A549 (cell line): ENCODE data around the gene SHISA6. TPM values are rescaled to one million over a fixed set of nuclear protein-coding genes. Genes with fewer than 3 reads are reported as not detected.

Source experiments
- ATAC-seq, 2 experiments: fragments of 200-7000 bp in 1 of 2; fragments of >200 bp in 1 of 2; cut with Nextera tagmentation in 1 of 2; cut with Tn5 transposase in 1 of 2; 3 replicates each; pipeline versions ENCODE4 v1.8.0 to v1.9.1; 2018 to 2020; ENCODE audit warnings: mild to moderate bottlenecking in 1 of 2, moderate library complexity in 1 of 2
- CTCF ChIA-PET: fragments of 300-600 bp; sonication (Branson Sonifier 250); formaldehyde crosslinking; extraction: SDS; loops from one replicate; lab custom pipeline; 2021; ENCODE audit warnings: antibody characterized with exemption, inconsistent platforms; lab: Yijun Ruan, JAX
- POLR2A ChIA-PET: fragments of 350-600 bp; formaldehyde crosslinking; extraction: SDS; loops from one replicate; lab custom pipeline; 2021; ENCODE audit warnings: antibody characterized with exemption, inconsistent platforms; lab: Yijun Ruan, JAX
- DNase-seq, 2 experiments: peaks; one replicate each; pipeline versions ENCODE4 v3.0.0 to v3.0.0-alpha.2; 2011 to 2016; ENCODE audit warnings: low read depth in 1 of 2, low spot score in 1 of 2
- FAIRE-seq: peaks from 2 replicates; lab custom pipeline; 2011; peaks lifted over from hg19 to GRCh38; lab: Jason Lieb, UNC
- H3K27ac ChIP-seq, 2 experiments: fragments of >200 bp; sonication (Bioruptor Twin); formaldehyde crosslinking; 3 replicates each; pipeline ENCODE4 v1.5.1; 2016 to 2017
- H3K4me1 ChIP-seq: fragments of >200 bp; sonication (Bioruptor Twin); formaldehyde crosslinking; 3 replicates; pipeline ENCODE4 v1.6.1; 2016
- H3K4me2 ChIP-seq: fragments of >200 bp; sonication (Bioruptor Twin); formaldehyde crosslinking; 3 replicates; pipeline ENCODE4 v1.6.1; 2016
- H3K4me3 ChIP-seq: fragments of >200 bp; sonication (Bioruptor Twin); formaldehyde crosslinking; 3 replicates; pipeline ENCODE4 v1.5.1; 2016
- H3K9me3 ChIP-seq: fragments of >200 bp; sonication (Bioruptor Twin); formaldehyde crosslinking; 3 replicates; pipeline ENCODE4 v1.6.1; 2016
- BHLHE40 ChIP-seq: IDR thresholded peaks from 2 replicates; pipeline ENCODE4 v1.6.1; 2012; ENCODE audit warnings: low read depth, low read length, inconsistent platforms
- CBX8 ChIP-seq: fragments of 200-600 bp; sonication (generic); IDR thresholded peaks from 2 replicates; pipeline ENCODE4 v1.6.1; 2016
- CEBPB ChIP-seq, 2 experiments: fragments of >200 bp in 1 of 2; sonication (Bioruptor Twin) in 1 of 2; formaldehyde crosslinking in 1 of 2; IDR thresholded peaks; 2 replicates each; pipeline ENCODE4 v1.6.1; 2012 to 2016
- CHD4 ChIP-seq: fragments of 200-600 bp; sonication (generic); IDR thresholded peaks from 2 replicates; pipeline ENCODE4 v1.6.1; 2016; ENCODE audit warnings: antibody characterized with exemption, mild to moderate bottlenecking, borderline replicate concordance
- EHMT2 ChIP-seq: fragments of 200-600 bp; sonication (generic); IDR thresholded peaks from 2 replicates; pipeline ENCODE4 v1.6.1; 2016; ENCODE audit warnings: antibody characterized with exemption, low read depth, mild to moderate bottlenecking, moderate library complexity
- EP300 ChIP-seq, 2 experiments: fragments of >200 bp; sonication (Bioruptor Twin); formaldehyde crosslinking; IDR thresholded peaks; 2 replicates in 1 of 2; 3 replicates in 1 of 2; pipeline ENCODE4 v1.6.1; 2016 to 2017
- FOSB ChIP-seq: fragments of 250-450 bp; sonication (Bioruptor Pico); IDR thresholded peaks from 2 replicates; pipeline ENCODE4 v1.5.0; 2020; ENCODE audit warnings: mild to moderate bottlenecking, moderate library complexity
- FOXS1 ChIP-seq: fragments of 250-450 bp; sonication (Bioruptor Pico); IDR thresholded peaks from 2 replicates; pipeline ENCODE4 v1.5.0; 2020; ENCODE audit warnings: mild to moderate bottlenecking, moderate library complexity
- GATA3 ChIP-seq: IDR thresholded peaks from 2 replicates; pipeline ENCODE4 v1.6.1; 2012; ENCODE audit warnings: borderline replicate concordance
- HDAC2 ChIP-seq: fragments of 200-600 bp; sonication (generic); IDR thresholded peaks from 2 replicates; pipeline ENCODE4 v1.6.1; 2016
- HOXA7 ChIP-seq: fragments of 250-450 bp; sonication (Bioruptor Pico); IDR thresholded peaks from 2 replicates; pipeline ENCODE4 v1.5.0; 2020; ENCODE audit warnings: mild to moderate bottlenecking, moderate library complexity
- HOXB5 ChIP-seq: fragments of 250-450 bp; sonication (Bioruptor Pico); IDR thresholded peaks from 2 replicates; pipeline ENCODE4 v1.5.0; 2020; ENCODE audit warnings: mild to moderate bottlenecking, moderate library complexity
- NFE2L2 ChIP-seq: fragments of 150-350 bp; conservative IDR thresholded peaks from 2 replicates; pipeline ENCODE4 v1.6.1; 2014; ENCODE audit warnings: low read length
- POLR2A ChIP-seq: IDR thresholded peaks from 2 replicates; pipeline ENCODE4 v1.6.1; 2012; ENCODE audit warnings: mild to moderate bottlenecking, low read length
- POLR2AphosphoS2 ChIP-seq: conservative IDR thresholded peaks from 2 replicates; pipeline ENCODE4 v1.6.1; 2012; ENCODE audit warnings: low read length, improper control_type of control experiment, inconsistent platforms
- RFX5 ChIP-seq: fragments of 450-650 bp; IDR thresholded peaks from 2 replicates; pipeline ENCODE4 v1.7.1; 2014; ENCODE audit warnings: antibody characterized with exemption, mild to moderate bottlenecking, moderate library complexity
- RNF2 ChIP-seq: fragments of 200-600 bp; sonication (generic); IDR thresholded peaks from 2 replicates; pipeline ENCODE4 v1.6.1; 2016; ENCODE audit warnings: low read depth, mild to moderate bottlenecking, antibody characterized with exemption, moderate library complexity, borderline replicate concordance
- SREBF2 ChIP-seq: fragments of 450-650 bp; IDR thresholded peaks from 2 replicates; pipeline ENCODE4 v1.6.1; 2014; ENCODE audit warnings: mild to moderate bottlenecking, moderate library complexity
- TFCP2L1 ChIP-seq: fragments of 250-450 bp; sonication (Bioruptor Pico); IDR thresholded peaks from 2 replicates; pipeline ENCODE4 v1.5.0; 2021; ENCODE audit warnings: mild to moderate bottlenecking
- ZC3H11A ChIP-seq: fragments of 450-650 bp; IDR thresholded peaks from 2 replicates; pipeline ENCODE4 v1.6.1; 2014; ENCODE audit warnings: antibody characterized with exemption, mild to moderate bottlenecking
- ZFP36 ChIP-seq: fragments of 450-650 bp; IDR thresholded peaks from 2 replicates; pipeline ENCODE4 v1.6.1; 2014; ENCODE audit warnings: borderline replicate concordance; ENCODE audit not compliant: partially characterized antibody
- ZNF302 ChIP-seq: fragments of 250-450 bp; sonication (Bioruptor Pico); IDR thresholded peaks from 2 replicates; pipeline ENCODE4 v1.9.0; 2021; ENCODE audit warnings: inconsistent platforms, mild to moderate bottlenecking, moderate library complexity
- WGBS: methylation state at CpG from one replicate; pipeline ENCODE4 v1.1.6; 2017; ENCODE audit errors: missing lambda C conversion rate; 5-methylcytosine and 5-hydroxymethylcytosine counted together
- polyA plus RNA-seq, 4 experiments: library from polyadenylated mRNA; depleted of rRNA in 3 of 4; stranded (reverse); fragments of >200 nt; fragmentation: RNase III in 1 of 4; extraction: RNeasy Plus Mini Kit Qiagen cat#74134 plus additional on column Dnase treatment in 1 of 4; gene quantifications; 2 replicates in 3 of 4; 3 replicates in 1 of 4; pipeline ENCODE4 v1.2.3, GENCODE V29; 2011 to 2017
- TF ChIP-seq, protein P1 (sequence below): IDR thresholded peaks from 2 replicates; pipeline ENCODE4 v1.6.1; 2012
- TF ChIP-seq, protein P2 (sequence below): fragments of 250-450 bp; sonication (Bioruptor Pico); IDR thresholded peaks from 2 replicates; pipeline ENCODE4 v1.5.0; 2020; ENCODE audit warnings: low read depth, mild to moderate bottlenecking, moderate library complexity
- TF ChIP-seq, protein P3 (sequence below): fragments of >200 bp; sonication (Bioruptor Twin); formaldehyde crosslinking; IDR thresholded peaks from 2 replicates; pipeline ENCODE4 v1.6.1; 2016
- TF ChIP-seq, protein P4 (sequence below): fragments of >200 bp; sonication (Bioruptor Twin); formaldehyde crosslinking; IDR thresholded peaks from 3 replicates; pipeline ENCODE4 v1.5.1; 2016
- TF ChIP-seq, protein P5 (sequence below): fragments of 250-450 bp; sonication (Bioruptor Pico); IDR thresholded peaks from 2 replicates; pipeline ENCODE4 v1.5.0; 2021; ENCODE audit warnings: mild to moderate bottlenecking, moderate library complexity, borderline replicate concordance
- TF ChIP-seq, protein P6 (sequence below): fragments of 200-600 bp; sonication (generic); IDR thresholded peaks from 2 replicates; pipeline ENCODE4 v1.6.1; 2016; ENCODE audit warnings: antibody characterized with exemption, mild to moderate bottlenecking, moderate library complexity

SHISA6 gene
- polyA plus RNA-seq, 2 of the 4 experiments (the other 2 are of a cell fraction), result not detected

DNA sequence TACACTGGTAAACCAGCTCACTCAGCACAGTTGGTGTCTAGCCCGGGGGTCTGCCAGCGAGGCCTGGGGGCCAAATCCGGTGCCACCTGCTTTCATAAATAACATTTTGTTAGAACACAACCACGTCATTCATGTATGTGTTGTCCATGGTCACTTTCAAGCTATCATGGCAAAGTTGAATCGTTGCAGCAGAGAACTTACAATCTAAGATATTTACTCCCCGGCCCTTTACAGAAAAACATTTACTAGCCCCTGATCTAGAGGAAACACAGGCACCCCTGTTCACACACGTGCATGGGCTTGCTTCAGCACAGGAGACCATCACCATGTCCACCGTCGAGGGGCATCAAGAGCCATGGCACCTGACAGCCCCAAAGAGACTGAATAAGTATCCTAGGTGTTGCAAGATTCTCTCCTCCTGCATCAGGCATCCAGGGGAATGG is 245.9 kb downstream of the SHISA6 start:
- POLR2A ChIA-PET, result no interaction called here
- CTCF ChIA-PET, result interaction anchor here (1.2 kb wide), 1 partner anchor 24 kb away, joined by 3 read pairs; no protein-coding TSS in a partner anchor
- Histone ChIP-seq H3K27ac (no peak overlapping the region), H3K4me3 (no peak overlapping the region), H3K4me2 (no peak overlapping the region), H3K4me1 (no peaks in the 10 kb centered on the region), H3K9me3 (no peaks in the 10 kb centered on the region; the same call in 2 of the 3 replicates)
- DNase-seq (no peak), FAIRE-seq (no peak), ATAC-seq (no peak)
- no peak for TF ChIP-seq POLR2AphosphoS2
- TF ChIP-seq GATA3, result no peak
- TF ChIP-seq, protein P1, sequence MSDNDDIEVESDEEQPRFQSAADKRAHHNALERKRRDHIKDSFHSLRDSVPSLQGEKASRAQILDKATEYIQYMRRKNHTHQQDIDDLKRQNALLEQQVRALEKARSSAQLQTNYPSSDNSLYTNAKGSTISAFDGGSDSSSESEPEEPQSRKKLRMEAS, result no peak
- TF ChIP-seq, protein P2, sequence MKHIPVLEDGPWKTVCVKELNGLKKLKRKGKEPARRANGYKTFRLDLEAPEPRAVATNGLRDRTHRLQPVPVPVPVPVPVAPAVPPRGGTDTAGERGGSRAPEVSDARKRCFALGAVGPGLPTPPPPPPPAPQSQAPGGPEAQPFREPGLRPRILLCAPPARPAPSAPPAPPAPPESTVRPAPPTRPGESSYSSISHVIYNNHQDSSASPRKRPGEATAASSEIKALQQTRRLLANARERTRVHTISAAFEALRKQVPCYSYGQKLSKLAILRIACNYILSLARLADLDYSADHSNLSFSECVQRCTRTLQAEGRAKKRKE (CRISPR knock-in tag), result no peak
- TF ChIP-seq CEBPB (IDR thresholded peaks at IDR 0.05), result no peak
- TF ChIP-seq TFCP2L1 (CRISPR knock-in tag), result no peak
- TF ChIP-seq POLR2A, result no peak
- no peak for TF ChIP-seq ZC3H11A
- TF ChIP-seq FOSB (CRISPR knock-in tag), result no peak
- TF ChIP-seq ZNF302 (CRISPR knock-in tag), result no peak
- TF ChIP-seq RFX5, result no peak
- no peak for TF ChIP-seq HDAC2
- 8% methylated on average over 9 of the region's 9 CpGs for WGBS

DNA sequence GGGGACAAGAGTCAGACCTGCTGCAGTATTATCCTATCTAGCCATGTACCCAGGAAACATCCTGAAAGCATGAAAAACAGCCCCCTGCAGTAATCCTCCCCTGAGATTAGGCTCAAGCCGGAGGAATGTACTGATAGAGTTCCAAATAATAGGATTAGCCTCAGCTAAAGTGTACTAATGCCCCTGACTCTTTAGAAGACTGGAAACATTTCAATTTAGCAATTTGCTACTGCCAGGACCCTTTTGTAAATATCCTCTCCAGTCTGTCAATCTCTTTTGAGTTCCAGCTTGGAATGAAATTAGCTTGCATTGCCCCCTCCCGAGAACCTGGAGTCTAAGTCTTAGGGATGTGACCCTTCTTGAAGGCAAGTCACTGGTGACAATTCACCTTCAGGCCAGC is 246.5 kb downstream of the SHISA6 start:
- H3K9me3 ChIP-seq, result no peaks in the 10 kb centered on the region
- no peak for ATAC-seq
- no peak overlapping the region for H3K4me2 ChIP-seq
- WGBS, result 0% methylated on average over 2 of the region's 2 CpGs
- no peaks in the 10 kb centered on the region for H3K4me1 ChIP-seq
- no peak for FAIRE-seq
- CTCF ChIA-PET, result interaction anchor here (1.2 kb wide), 1 partner anchor 25 kb away, joined by 3 read pairs; no protein-coding TSS in a partner anchor
- H3K27ac ChIP-seq, result no peak overlapping the region
- H3K4me3 ChIP-seq, result no peak overlapping the region
- no peak for DNase-seq
- POLR2A ChIA-PET, result no interaction called here
- TF ChIP-seq, protein P3, sequence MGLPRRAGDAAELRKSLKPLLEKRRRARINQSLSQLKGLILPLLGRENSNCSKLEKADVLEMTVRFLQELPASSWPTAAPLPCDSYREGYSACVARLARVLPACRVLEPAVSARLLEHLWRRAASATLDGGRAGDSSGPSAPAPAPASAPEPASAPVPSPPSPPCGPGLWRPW, result no peak
- TF ChIP-seq BHLHE40 (no peak), HOXB5 (no peak), SREBF2 (no peak), CHD4 (no peak), CEBPB (IDR thresholded peaks at IDR 0.05) (no peak), FOSB (CRISPR knock-in tag) (no peak), HOXA7 (CRISPR knock-in tag) (no peak), EP300 (IDR thresholded peaks at IDR 0.05) (no peak), CBX8 (no peak), NFE2L2 (no peak), RNF2 (no peak), ZFP36 (no peak), EHMT2 (no peak), FOXS1 (CRISPR knock-in tag) (no peak), POLR2A (no peak)
- TF ChIP-seq, protein P4, sequence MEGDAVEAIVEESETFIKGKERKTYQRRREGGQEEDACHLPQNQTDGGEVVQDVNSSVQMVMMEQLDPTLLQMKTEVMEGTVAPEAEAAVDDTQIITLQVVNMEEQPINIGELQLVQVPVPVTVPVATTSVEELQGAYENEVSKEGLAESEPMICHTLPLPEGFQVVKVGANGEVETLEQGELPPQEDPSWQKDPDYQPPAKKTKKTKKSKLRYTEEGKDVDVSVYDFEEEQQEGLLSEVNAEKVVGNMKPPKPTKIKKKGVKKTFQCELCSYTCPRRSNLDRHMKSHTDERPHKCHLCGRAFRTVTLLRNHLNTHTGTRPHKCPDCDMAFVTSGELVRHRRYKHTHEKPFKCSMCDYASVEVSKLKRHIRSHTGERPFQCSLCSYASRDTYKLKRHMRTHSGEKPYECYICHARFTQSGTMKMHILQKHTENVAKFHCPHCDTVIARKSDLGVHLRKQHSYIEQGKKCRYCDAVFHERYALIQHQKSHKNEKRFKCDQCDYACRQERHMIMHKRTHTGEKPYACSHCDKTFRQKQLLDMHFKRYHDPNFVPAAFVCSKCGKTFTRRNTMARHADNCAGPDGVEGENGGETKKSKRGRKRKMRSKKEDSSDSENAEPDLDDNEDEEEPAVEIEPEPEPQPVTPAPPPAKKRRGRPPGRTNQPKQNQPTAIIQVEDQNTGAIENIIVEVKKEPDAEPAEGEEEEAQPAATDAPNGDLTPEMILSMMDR, result no peak
- TF ChIP-seq, protein P5, sequence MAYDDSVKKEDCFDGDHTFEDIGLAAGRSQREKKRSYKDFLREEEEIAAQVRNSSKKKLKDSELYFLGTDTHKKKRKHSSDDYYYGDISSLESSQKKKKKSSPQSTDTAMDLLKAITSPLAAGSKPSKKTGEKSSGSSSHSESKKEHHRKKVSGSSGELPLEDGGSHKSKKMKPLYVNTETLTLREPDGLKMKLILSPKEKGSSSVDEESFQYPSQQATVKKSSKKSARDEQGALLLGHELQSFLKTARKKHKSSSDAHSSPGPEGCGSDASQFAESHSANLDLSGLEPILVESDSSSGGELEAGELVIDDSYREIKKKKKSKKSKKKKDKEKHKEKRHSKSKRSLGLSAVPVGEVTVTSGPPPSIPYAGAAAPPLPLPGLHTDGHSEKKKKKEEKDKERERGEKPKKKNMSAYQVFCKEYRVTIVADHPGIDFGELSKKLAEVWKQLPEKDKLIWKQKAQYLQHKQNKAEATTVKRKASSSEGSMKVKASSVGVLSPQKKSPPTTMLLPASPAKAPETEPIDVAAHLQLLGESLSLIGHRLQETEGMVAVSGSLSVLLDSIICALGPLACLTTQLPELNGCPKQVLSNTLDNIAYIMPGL (CRISPR knock-in tag), result no peak
- TF ChIP-seq, protein P6, sequence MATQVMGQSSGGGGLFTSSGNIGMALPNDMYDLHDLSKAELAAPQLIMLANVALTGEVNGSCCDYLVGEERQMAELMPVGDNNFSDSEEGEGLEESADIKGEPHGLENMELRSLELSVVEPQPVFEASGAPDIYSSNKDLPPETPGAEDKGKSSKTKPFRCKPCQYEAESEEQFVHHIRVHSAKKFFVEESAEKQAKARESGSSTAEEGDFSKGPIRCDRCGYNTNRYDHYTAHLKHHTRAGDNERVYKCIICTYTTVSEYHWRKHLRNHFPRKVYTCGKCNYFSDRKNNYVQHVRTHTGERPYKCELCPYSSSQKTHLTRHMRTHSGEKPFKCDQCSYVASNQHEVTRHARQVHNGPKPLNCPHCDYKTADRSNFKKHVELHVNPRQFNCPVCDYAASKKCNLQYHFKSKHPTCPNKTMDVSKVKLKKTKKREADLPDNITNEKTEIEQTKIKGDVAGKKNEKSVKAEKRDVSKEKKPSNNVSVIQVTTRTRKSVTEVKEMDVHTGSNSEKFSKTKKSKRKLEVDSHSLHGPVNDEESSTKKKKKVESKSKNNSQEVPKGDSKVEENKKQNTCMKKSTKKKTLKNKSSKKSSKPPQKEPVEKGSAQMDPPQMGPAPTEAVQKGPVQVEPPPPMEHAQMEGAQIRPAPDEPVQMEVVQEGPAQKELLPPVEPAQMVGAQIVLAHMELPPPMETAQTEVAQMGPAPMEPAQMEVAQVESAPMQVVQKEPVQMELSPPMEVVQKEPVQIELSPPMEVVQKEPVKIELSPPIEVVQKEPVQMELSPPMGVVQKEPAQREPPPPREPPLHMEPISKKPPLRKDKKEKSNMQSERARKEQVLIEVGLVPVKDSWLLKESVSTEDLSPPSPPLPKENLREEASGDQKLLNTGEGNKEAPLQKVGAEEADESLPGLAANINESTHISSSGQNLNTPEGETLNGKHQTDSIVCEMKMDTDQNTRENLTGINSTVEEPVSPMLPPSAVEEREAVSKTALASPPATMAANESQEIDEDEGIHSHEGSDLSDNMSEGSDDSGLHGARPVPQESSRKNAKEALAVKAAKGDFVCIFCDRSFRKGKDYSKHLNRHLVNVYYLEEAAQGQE, result no peak
